Stimulated activated CD8-positive, alpha-beta memory T cell treated with anti-CD3 and anti-CD28 coated beads, Interleukin-12 subunit alpha, Interleukin-12 subunit beta, amount 100 ng/mL, for 1 hour (primary cell): Measurements from ENCODE around the gene SPTLC1.
"Not testable (repeated sequence)": the region's sequence is repeated elsewhere in the genome, so short reads cannot be mapped to it uniquely, and the experiment has no call there.

Experiments
- DNase-seq: peaks from one replicate; pipeline ENCODE4 v3.0.0-alpha.2; 2020; ENCODE audit warnings: low read depth

Gene SPTLC1

GRCh38 chr9:92115071-92115858 is at the start of gene SPTLC1:
Gene SPTLC1 (minus strand): TSS chr9:92115413. CDS start chr9:92115370, 43 bp downstream.
- DNase-seq, result peak; percentile 90

GRCh38 chr9:92164975-92165374 is 49.8 kb upstream of the SPTLC1 start:
- no peak for DNase-seq

- no peak for DNase-seq
Measured at GRCh38 chr9:92164490-92164889, 49.3 kb upstream of the SPTLC1 start.

- no peak for DNase-seq
Measured at GRCh38 chr9:92163276-92163675, 48.1 kb upstream of the SPTLC1 start.

GRCh38 chr9:92160786-92161185 is 45.6 kb upstream of the SPTLC1 start:
- DNase-seq, result no peak

GRCh38 chr9:92159058-92159457 is 43.8 kb upstream of the SPTLC1 start:
- DNase-seq, result no peak

- DNase-seq, result no peak
Measured at GRCh38 chr9:92158097-92158601, 42.9 kb upstream of the SPTLC1 start.

- not testable (repeated sequence) for DNase-seq
Measured at GRCh38 chr9:92155736-92156135, 40.5 kb upstream of the SPTLC1 start.

- no peak for DNase-seq
Measured at GRCh38 chr9:92155221-92155620, 40.0 kb upstream of the SPTLC1 start.

- not testable (repeated sequence) for DNase-seq
Measured at GRCh38 chr9:92153466-92154415, 38.5 kb upstream of the SPTLC1 start.

- no peak for DNase-seq
Measured at GRCh38 chr9:92151691-92152393, 36.6 kb upstream of the SPTLC1 start.

- not testable (repeated sequence) for DNase-seq
Measured at GRCh38 chr9:92150501-92151470, 35.6 kb upstream of the SPTLC1 start.

- no peak for DNase-seq
Measured at GRCh38 chr9:92147852-92148180, 32.6 kb upstream of the SPTLC1 start.

- DNase-seq, result no peak
Measured at GRCh38 chr9:92147030-92147851, 32.0 kb upstream of the SPTLC1 start.

GRCh38 chr9:92146610-92147009 is 31.4 kb upstream of the SPTLC1 start:
- no peak for DNase-seq

- DNase-seq, result not testable (repeated sequence)
Measured at GRCh38 chr9:92145784-92146183, 30.6 kb upstream of the SPTLC1 start.

GRCh38 chr9:92142329-92142728 is 27.1 kb upstream of the SPTLC1 start:
- DNase-seq, result no peak

- no peak for DNase-seq
Measured at GRCh38 chr9:92141144-92142129, 26.2 kb upstream of the SPTLC1 start.

- DNase-seq, result no peak
Measured at GRCh38 chr9:92140754-92141143, 25.5 kb upstream of the SPTLC1 start.
